ENCODE results near the gene CDK5RAP2. TPM values are rescaled to one million over a fixed set of nuclear protein-coding genes. Genes with fewer than 3 reads are reported as not detected.

The CDK5RAP2 gene
- total and polyA plus RNA-seq, 10 of the 15 experiments (the other 5 are each of a cell fraction or from before 2014, with no cell fraction given), result 16.2 to 53.5 (median 34.5) TPM

- H3K79me2 ChIP-seq (ENCODE audit: control insufficient read depth, insufficient read depth, low read length), result peaks cover 3% of the 10 kb centered on the region
- H2AFZ ChIP-seq (ENCODE audit: control insufficient read depth, low read depth, low read length), result no peak overlapping the region
- DNase-seq (ENCODE audit: low read depth, low spot score) (no peak), FAIRE-seq (no peak), ATAC-seq (no peak)
- POLR2A ChIA-PET, result no interaction called here
- BruUV-seq (replicated peaks), result no TSS peak
- SMC1A ChIA-PET (ENCODE audit: uncharacterized antibody, unreplicated experiment), result no interaction called here
- H3K9ac ChIP-seq (ENCODE audit: control insufficient read depth, insufficient read depth, low read length), result no peak overlapping the region
- intact Hi-C loops (cut with micrococcal nuclease; ENCODE audit: unreplicated experiment), result no loop called here
- WGBS (ENCODE audit: insufficient coverage, insufficient replicate concordance, low lambda C conversion rate, missing lambda C conversion rate), result 97% methylated on average over 5 of the region's 5 CpGs
- no peak overlapping the region for H3K27ac ChIP-seq (ENCODE audit: control insufficient read depth, insufficient read depth)
- H3K27me3 ChIP-seq (replicated peaks in 1 of 2; ENCODE audit: control insufficient read depth in 2 of 2, insufficient read depth in 2 of 2, low read length in 1 of 2), result no peaks in the 10 kb centered on the region
- RAD21 ChIA-PET (ENCODE audit: unreplicated experiment), result no interaction called here
- no peaks in the 10 kb centered on the region for H3K4me1 ChIP-seq (ENCODE audit: control insufficient read depth, insufficient read depth, low read length)
- no peak for TF ChIP-seq BCL11A (IDR thresholded peaks at IDR 0.05; ENCODE audit: low read depth, low read length)
- TF ChIP-seq TARDBP (IDR thresholded peaks at IDR 0.05; ENCODE audit: borderline replicate concordance), result no peak
- TF ChIP-seq ESRRA (IDR thresholded peaks at IDR 0.05; ENCODE audit: low read length), result no peak
- no peak for TF ChIP-seq CBFB (IDR thresholded peaks at IDR 0.05; ENCODE audit: low read depth)
- H3K9me3 ChIP-seq (replicated peaks; ENCODE audit: control insufficient read depth, insufficient read depth, low read length), result no peaks in the 10 kb centered on the region
- H3K36me3 ChIP-seq (ENCODE audit: control insufficient read depth in 2 of 2, insufficient read depth in 2 of 2, low read length in 1 of 2), result peaks cover 26 to 34% of the 10 kb centered on the region in 2 experiments
- no peak overlapping the region for H3K4me3 ChIP-seq
- in situ Hi-C loops (cut with MboI), result no loop called here
- H4K20me1 ChIP-seq (ENCODE audit: control insufficient read depth, insufficient read depth), result no peaks in the 10 kb centered on the region
- CTCF ChIA-PET, result no interaction called here
- no peak overlapping the region for H3K4me2 ChIP-seq (ENCODE audit: control insufficient read depth, insufficient read depth)
Measured at GRCh38 chr9:120568816-120569215, 11.2 kb downstream of the CDK5RAP2 start.

- no peak overlapping the region for H3K27ac ChIP-seq (ENCODE audit: control insufficient read depth, insufficient read depth)
- in situ Hi-C loops (cut with MboI), result no loop called here
- FAIRE-seq, result no peak
- no TSS peak for BruUV-seq (replicated peaks)
- no peaks in the 10 kb centered on the region for H3K9me3 ChIP-seq (replicated peaks; ENCODE audit: control insufficient read depth, insufficient read depth, low read length)
- DNase-seq (ENCODE audit: low read depth, low spot score), result no peak
- H3K4me3 ChIP-seq, result no peak overlapping the region
- no peaks in the 10 kb centered on the region for H3K79me2 ChIP-seq (ENCODE audit: control insufficient read depth, insufficient read depth, low read length)
- no peak overlapping the region for H3K4me2 ChIP-seq (ENCODE audit: control insufficient read depth, insufficient read depth)
- no peak for ATAC-seq
- H3K9ac ChIP-seq (ENCODE audit: control insufficient read depth, insufficient read depth, low read length), result no peak overlapping the region
- no peaks in the 10 kb centered on the region for H3K27me3 ChIP-seq (replicated peaks in 1 of 2; ENCODE audit: control insufficient read depth in 2 of 2, insufficient read depth in 2 of 2, low read length in 1 of 2)
- ChIA-PET RAD21 (ENCODE audit: unreplicated experiment) (no interaction called here), SMC1A (ENCODE audit: uncharacterized antibody, unreplicated experiment) (no interaction called here), CTCF (no interaction called here), POLR2A (no interaction called here)
- H3K4me1 ChIP-seq (ENCODE audit: control insufficient read depth, insufficient read depth, low read length), result no peaks in the 10 kb centered on the region
- intact Hi-C loops (cut with micrococcal nuclease; ENCODE audit: unreplicated experiment), result no loop called here
- H4K20me1 ChIP-seq (ENCODE audit: control insufficient read depth, insufficient read depth), result no peaks in the 10 kb centered on the region
- WGBS (ENCODE audit: insufficient coverage, insufficient replicate concordance, low lambda C conversion rate, missing lambda C conversion rate), result 83% methylated on average over 4 of the region's 4 CpGs
- TF ChIP-seq IKZF1 (conservative IDR thresholded peaks at IDR 0.05) (no peak), YBX1 (IDR thresholded peaks at IDR 0.05) (no peak), EED (IDR thresholded peaks at IDR 0.05; ENCODE audit: low read depth) (no peak), HDAC6 (IDR thresholded peaks at IDR 0.05; ENCODE audit: unreplicated experiment) (no peak)
- peaks cover 30 to 34% of the 10 kb centered on the region in 2 experiments for H3K36me3 ChIP-seq (ENCODE audit: control insufficient read depth in 2 of 2, insufficient read depth in 2 of 2, low read length in 1 of 2)
- no peak overlapping the region for H2AFZ ChIP-seq (ENCODE audit: control insufficient read depth, low read depth, low read length)
Measured at GRCh38 chr9:120567874-120568273, 12.1 kb downstream of the CDK5RAP2 start.
